Ishikawa (cell line): ENCODE results near the gene MCU.

ENCODE experiments used
- CEBPB ChIP-seq: IDR thresholded peaks from 2 replicates; pipeline ENCODE4 v1.6.1; 2012
- CREB1 ChIP-seq: IDR thresholded peaks from 2 replicates; pipeline ENCODE4 v1.6.1; 2012; ENCODE audit warnings: low read depth
- EGR1 ChIP-seq: IDR thresholded peaks from 2 replicates; pipeline ENCODE4 v1.6.1; 2012
- EP300 ChIP-seq: IDR thresholded peaks from 2 replicates; pipeline ENCODE4 v1.6.1; 2012; ENCODE audit warnings: borderline replicate concordance
- FOXM1 ChIP-seq: IDR thresholded peaks from 2 replicates; pipeline ENCODE4 v1.6.1; 2012; ENCODE audit warnings: low read depth, borderline replicate concordance
- MAX ChIP-seq: IDR thresholded peaks from 2 replicates; pipeline ENCODE4 v1.6.1; 2012
- NFIC ChIP-seq: IDR thresholded peaks from 2 replicates; pipeline ENCODE4 v1.6.1; 2012
- RAD21 ChIP-seq: IDR thresholded peaks from 2 replicates; pipeline ENCODE4 v1.6.1; 2012; ENCODE audit warnings: low read depth
- REST ChIP-seq: IDR thresholded peaks from 2 replicates; pipeline ENCODE4 v1.6.1; 2012; ENCODE audit warnings: low read depth, mild to moderate bottlenecking
- TAF1 ChIP-seq: IDR thresholded peaks from 2 replicates; pipeline ENCODE4 v1.6.1; 2012; ENCODE audit warnings: low read depth, mild to moderate bottlenecking
- TCF12 ChIP-seq: IDR thresholded peaks from 2 replicates; pipeline ENCODE4 v1.6.1; 2012; ENCODE audit warnings: low read depth
- TEAD4 ChIP-seq: IDR thresholded peaks from 2 replicates; pipeline ENCODE4 v1.6.1; 2012
- USF1 ChIP-seq: IDR thresholded peaks from 2 replicates; pipeline ENCODE4 v1.6.1; 2012
- YY1 ChIP-seq: IDR thresholded peaks from 2 replicates; pipeline ENCODE4 v1.6.1; 2012; ENCODE audit warnings: low read depth
- ZBTB7A ChIP-seq: IDR thresholded peaks from 2 replicates; pipeline ENCODE4 v1.6.1; 2012; ENCODE audit warnings: low read depth

MCU gene, protein sequence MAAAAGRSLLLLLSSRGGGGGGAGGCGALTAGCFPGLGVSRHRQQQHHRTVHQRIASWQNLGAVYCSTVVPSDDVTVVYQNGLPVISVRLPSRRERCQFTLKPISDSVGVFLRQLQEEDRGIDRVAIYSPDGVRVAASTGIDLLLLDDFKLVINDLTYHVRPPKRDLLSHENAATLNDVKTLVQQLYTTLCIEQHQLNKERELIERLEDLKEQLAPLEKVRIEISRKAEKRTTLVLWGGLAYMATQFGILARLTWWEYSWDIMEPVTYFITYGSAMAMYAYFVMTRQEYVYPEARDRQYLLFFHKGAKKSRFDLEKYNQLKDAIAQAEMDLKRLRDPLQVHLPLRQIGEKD

GRCh38 chr10:72691863-72692743, at the start of gene MCU:
TSS of gene MCU (plus strand) at chr10:72692143. CDS start at chr10:72692152, 9 bp downstream.
- no peak for TF ChIP-seq CEBPB
- no peak for TF ChIP-seq TEAD4
- no peak for TF ChIP-seq EGR1
- TF ChIP-seq MAX: no peak
- no peak for TF ChIP-seq TCF12
- peak; percentile 100 for TF ChIP-seq TAF1
- TF ChIP-seq REST: peak; percentile 39; the same call in 1 of the 2 replicates
- peak; percentile 86 for TF ChIP-seq YY1
- no peak for TF ChIP-seq CREB1
- no peak for TF ChIP-seq USF1
- TF ChIP-seq EP300: 0 out of 2 replicates have a peak, but pooled peaks have one; percentile 23
- TF ChIP-seq ZBTB7A: no peak
- no peak for TF ChIP-seq NFIC
- no peak for TF ChIP-seq FOXM1
- TF ChIP-seq RAD21: no peak

- TF ChIP-seq YY1: no peak
- TF ChIP-seq FOXM1: no peak
- TF ChIP-seq USF1: no peak
- TF ChIP-seq REST: no peak
- TF ChIP-seq EP300: no peak
- TF ChIP-seq TEAD4: no peak
- no peak for TF ChIP-seq NFIC
- no peak for TF ChIP-seq MAX
- no peak for TF ChIP-seq TCF12
- no peak for TF ChIP-seq CEBPB
- TF ChIP-seq TAF1: no peak
- no peak for TF ChIP-seq CREB1
- TF ChIP-seq EGR1: no peak
- no peak for TF ChIP-seq RAD21
- TF ChIP-seq ZBTB7A: no peak
Measured at GRCh38 chr10:72642318-72642717, 49.6 kb upstream of the MCU start.

DNA sequence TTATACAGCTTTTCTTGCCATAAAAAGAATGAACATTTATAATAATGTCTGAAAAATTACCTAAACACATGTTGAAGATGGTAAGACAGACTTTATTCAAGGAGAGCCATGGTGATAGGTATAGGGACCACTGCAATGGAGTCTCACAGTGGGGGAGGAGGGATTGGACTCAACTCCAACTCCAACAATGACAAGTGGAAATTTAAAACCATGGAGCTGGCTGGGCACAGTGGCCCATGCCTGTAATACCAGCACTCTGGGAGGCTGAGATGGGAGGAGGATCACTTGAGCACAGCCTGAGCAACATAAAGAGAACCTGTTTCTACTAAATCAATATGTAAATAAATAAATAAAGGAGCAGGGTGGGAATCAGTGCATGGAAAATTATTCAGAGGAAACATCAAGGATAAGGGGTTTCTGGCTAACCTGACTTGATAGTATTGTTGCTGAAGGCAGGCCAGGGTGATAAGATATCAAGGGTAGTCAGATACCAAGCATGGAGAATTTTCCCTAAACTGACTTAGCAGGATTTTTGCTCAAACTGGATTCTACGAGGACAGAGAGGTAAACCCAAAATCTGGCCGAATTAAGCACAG, 46.6 kb upstream of the MCU start:
- TF ChIP-seq REST: no peak
- TF ChIP-seq YY1: no peak
- no peak for TF ChIP-seq EGR1
- no peak for TF ChIP-seq RAD21
